GM19467 (cell line): ENCODE results near the gene CGB2.
"Not testable (repeated sequence)": the region's sequence is repeated elsewhere in the genome, so short reads cannot be mapped to it uniquely, and the experiment has no call there.

Experiments
- ATAC-seq: cut with Tn5 transposase; IDR thresholded peaks from one replicate; pipeline ENCODE4 v1.9.1; 2021; ENCODE audit warnings: mild to moderate bottlenecking, moderate library complexity; ENCODE audit not compliant: unreplicated experiment

CGB2 gene

DNA sequence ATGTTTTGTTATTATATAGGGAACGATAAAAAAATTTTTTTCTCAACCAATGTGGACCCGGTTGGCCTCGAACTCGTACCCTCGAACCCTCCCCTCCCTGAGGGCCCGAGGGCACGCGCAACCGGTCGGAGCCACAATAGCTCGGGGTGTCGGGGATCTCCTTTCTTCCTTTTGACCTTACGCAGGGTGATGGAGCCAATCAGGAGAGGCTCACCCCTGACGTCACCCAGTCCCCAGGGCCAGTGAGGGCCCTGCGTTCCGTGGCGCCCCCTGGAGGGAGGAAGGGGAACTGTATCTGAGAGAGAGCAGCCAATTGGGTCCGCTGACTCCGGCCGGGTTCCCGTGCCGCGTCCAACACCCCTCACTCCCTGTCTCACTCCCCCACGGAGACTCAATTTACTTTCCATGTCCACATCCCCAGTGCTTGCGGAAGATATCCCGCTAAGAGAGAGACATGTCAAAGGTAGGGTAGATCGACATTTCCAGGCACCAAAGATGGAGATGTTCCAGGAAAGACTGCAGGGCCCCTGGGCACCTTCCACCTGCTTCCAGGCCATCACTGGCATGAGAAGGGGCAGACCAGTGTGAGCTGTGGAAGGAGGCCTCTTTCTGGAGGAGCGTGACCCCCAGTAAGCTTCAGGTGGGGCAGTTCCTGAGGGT, at the start of gene CGB2:
TSS of gene CGB2 (plus strand) at position 249 of the 660 bp plus-strand sequence. CDS start at position 455, 206 bp downstream.
- ATAC-seq, result not testable (repeated sequence)

DNA sequence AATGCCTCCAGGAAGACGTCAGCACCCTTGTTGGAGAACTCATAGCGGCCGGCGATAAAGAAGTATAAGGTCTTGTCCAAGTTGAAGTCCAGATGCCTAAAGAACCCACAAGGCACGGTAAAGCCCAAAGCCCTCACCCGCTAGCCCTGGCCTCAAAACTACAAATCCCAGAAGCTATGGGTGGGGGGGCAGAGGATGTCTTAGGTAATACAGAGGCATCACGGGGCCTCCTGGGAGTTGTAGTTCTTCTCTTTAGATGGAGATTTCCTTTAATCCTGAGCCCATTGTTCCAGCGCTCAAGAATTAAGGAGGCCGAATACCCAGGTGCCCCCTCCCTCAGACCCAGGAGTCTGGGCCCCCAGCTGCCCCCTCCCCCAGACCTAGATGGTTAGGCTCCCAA, 49.4 kb upstream of the CGB2 start:
- no peak for ATAC-seq

DNA sequence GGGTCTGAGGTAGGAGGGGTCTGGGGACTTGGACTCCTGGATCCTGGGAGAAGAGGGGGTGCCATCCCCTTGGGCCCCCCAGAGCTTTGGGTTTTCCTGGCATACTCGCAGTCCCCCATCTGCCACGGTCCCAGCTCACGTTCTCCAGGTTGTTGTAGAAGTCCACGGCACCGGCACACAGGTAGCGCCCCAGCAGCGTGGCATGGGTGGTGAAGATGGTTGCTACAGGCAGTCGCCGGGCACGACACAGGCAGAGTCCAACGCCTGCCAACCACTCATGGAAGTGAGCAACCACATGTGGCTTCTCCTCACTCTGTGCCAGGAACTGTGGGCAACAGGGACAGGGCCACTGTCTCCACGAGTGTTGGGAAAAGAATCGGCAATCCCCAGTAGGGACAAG, 46.0 kb upstream of the CGB2 start:
- ATAC-seq, result no peak

DNA sequence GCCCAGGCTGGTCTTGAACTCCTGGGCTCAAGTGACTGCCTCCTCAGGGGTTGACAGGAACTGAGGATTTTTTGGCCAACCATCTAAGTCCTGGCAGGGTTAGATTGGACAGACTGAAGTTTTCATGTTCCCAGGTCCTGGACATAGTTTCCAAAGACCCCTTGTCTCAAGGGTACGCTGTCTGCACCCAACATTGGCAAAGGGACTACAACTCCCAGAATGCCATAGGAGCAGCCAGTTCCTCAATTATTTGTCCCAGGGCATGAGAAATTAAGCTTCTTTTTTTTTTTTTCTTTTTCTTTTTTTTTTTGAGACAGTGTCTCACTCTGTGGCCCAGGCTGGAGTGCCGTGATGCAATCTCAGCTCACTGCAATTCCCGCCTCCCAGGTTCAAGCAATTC, 45.5 kb upstream of the CGB2 start:
- ATAC-seq, result no peak

DNA sequence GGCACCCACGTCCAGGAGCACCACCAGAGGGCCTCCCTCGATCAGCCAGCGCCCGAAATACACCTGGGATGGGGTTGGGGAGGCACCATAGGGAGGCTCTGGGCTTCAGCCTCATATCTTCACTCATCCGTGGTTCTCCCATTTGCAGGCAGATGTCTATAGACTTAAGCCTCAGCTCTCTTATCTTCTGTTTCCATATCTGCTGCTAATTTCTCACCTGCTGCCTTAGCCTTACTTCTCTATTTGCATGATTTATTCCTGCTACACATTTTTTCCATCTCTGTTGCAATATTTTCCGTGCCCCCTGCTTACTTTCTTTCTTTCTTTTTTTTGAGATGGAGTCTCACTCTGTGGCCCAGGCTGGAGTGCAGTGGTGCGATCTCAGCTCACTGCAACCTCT, 44.4 kb upstream of the CGB2 start:
- ATAC-seq, result no peak

DNA sequence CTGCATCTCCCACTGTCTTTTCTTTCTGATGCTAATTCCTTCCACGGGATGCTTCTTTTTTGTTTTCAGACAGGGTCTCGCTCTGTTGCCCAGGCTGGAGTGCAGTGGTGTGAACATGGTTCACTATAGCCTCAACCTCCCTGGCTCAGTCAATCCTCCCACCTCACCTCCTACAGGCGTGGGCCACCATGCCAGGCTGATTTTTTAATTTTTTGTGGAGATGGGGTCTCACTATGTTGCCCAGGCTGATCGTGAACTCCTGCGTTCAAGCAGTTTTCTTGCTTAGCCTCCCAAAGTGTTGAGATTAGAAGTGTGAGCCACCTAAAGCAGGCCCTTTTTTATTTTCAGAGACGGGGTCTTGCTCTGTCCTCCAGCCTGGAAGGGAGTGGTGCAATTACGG, 43.4 kb upstream of the CGB2 start:
- no peak for ATAC-seq

DNA sequence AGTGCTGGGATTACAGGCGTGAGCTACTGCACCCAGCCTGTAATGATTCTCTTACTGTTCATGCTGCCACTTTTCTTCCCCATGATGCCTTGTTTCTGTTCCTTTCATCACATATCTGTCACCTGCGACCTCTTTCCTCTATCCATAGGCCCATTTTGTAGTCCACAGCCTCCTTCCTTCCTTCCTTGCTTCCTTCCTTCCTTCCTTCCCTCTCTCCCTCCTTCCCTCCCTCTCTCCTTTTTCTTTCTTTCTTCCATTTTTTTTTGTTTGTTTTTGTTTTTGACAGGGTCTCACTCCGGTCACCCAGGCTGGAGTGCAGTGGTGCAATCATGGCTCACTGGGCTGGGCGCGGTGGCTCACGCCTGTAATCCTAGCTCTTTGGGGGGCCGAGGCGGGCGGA, 42.8 kb upstream of the CGB2 start:
- ATAC-seq, result no peak

DNA sequence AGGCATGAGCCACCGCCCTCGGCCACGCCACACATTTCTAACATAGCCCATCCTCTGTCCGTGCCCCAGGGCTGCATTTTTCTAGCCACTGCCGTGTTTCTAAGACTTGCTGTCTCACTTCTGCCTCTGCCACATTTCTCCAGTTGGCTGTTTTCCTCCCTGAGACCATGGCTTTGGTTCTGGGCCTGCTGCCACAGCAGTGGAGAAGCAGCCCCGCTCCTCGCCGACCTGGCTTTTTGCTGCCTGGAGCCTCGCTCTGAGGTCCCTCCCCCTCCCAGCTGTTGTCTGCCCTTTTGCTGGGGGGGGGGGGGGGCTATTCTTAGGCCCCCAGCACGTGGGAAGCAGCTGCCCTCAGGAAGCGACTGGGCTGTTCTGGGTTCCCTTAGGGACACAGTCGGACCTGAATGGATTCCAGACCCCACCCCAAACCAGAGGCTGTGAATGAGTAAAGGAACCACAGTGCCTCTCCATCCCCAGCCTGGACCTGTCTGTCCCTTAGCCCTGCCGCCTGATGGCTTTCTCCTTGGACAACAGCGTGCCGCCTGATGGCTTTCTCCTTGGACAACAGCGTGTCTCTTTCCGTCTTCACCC, 41.9 kb upstream of the CGB2 start:
- ATAC-seq, result no peak

DNA sequence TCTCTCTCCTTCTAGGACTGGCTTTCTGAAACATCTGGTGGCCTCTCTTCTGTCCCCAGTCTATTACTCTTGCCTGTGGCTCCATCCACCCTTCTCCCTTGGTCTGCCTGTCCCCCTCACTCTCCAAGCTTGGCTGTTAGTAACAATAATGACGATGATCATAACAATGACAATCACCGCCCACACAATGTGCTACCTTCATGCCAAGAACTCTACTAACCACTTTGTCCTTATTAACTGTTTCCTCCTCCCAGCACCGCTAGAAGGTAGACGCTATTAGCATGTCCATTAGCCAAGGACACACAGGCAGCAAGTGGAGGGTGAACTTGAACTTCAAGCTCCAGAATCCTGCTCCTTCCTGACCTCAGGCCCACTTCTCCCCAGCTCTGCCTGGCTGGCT, 41.3 kb upstream of the CGB2 start:
- no peak for ATAC-seq

DNA sequence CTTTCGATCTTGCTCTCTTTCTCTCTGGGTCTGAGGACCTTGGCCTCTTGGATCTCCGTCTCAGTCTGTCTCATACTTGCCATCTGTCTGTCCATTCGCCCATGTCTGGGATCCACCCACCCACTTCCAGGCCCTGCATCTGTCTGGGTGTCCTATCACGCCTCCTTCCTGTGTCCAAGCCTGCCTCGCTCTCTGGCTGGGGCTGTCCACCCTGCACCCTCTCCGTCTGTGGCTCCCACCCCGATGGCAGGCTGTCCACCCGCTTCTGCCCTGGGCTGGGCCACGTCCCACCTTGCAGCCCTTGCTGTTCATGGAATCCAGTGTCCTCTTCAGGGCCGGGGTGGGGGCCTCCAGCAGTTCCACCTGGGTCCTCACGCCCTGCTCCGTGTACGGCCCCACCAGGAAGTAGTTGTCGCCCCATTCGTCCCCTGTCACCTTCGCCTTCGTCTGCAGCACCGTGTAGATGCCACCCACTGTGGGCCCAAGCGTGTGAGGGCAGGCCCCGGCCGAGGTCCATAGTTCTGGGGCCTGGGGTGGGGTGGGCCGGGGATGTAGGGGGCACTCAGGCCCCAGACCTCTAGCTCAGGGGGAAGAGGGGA, 40.6 kb upstream of the CGB2 start:
- no peak for ATAC-seq

DNA sequence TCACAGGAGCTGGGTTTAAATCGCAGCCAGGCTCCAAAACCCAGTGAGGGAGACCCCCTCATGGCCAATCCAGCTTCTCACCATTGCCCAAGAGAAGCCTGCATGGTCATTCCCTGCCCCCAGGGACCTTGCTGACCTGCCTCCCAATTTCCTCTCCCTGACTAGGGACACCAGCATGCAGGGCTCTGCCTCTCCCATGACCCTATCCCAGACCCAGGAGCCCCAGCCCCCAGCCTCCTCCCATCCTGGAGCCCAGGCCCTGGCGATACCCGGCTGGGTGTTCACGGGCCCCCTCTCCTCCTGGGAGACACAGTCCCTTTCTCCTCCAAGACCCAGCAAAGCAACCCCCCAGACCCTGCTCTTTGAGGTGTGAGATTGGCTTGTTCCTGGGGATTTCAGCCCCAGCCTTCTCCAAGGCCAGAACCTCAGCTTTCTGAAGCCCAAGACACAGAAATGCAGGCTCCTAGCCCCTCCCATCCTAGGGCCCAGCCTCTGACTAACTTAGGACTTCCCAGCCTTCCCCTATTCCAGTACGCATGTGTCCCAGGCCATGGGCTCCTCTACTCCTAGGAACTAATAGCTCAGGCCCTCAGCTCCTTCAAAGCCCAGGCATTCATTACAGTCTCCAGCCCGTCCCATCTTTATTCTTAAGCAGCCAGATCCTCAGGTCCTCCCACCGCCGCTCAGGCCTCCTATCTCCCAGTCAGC, 39.7 kb upstream of the CGB2 start:
- no peak for ATAC-seq

DNA sequence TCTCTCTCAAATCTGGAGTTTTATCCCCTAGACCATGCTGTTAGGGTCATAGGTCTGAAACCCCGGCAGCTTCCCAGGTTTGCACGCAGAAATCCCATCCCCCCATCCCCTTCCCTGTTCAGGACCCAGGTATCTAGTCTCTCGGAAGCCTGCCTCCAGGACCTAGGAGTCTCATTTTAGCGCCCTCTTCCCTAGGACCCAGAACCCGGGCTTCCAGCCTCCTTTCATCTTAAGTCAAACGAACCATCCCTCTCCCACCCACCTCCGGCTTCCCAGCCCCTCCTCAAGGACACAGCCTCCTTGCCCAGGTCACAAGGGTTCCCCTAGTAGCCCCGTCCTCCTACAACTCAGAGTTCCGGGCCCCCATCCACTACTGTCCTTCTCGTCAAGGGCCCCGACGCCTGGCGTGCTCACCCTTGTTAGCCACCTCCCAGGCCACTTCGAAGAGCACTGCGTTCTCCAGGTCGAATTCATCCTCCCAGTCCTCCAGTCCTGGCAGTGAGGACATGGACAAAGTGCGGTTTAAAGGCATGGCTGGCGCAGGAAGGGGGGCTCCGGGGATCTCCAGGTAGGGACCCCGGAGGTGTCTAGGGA, 39.0 kb upstream of the CGB2 start:
- ATAC-seq, result no peak

DNA sequence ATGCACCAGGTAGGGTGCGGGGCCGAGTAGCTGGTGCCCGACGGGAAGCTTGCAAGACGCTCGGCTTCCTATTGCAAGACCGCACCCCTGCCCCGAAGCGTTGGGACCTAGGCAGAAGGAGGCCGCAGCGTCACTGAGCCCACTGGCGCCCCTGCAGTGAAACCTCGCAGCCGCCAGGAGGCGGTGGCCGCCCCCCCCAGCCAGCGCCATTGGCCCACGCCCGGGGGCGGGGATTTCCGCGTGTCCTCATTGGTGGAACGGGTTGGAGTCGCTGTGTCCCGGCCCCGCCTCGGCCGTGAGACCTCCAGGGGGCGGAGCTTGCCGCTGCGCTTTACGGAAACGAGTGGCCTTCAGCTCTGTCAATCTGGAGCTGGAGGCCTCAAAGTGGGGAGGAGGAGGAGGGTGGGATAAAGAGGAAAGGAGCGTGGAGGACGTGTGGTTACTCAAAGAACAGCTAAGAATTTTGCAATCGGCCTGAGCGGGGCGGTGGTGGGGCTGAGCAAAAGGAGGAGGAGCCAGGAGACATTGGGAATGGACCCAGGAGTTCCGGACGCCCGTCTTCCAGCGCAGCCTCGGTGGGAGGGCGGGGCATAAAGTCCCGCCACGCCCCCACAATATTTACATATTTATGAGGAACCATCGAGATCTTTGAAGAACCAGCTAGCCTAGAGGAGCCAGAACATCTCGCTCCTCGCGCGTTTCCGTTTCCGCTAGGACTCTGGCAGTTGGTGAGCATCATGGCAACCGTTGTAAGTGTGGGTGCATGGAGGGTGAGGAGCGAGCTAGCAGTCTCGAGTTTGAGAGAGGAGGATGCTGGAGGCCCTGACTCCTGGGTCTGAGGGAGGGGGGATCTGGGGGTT, 38.3 kb upstream of the CGB2 start, which contains the start of the genes GYS1 and RUVBL2:
TSS of gene GYS1 (minus strand) at position 135 of the 860 bp plus-strand sequence. CDS start 197 bp downstream, outside the sequence.
TSS of gene RUVBL2 (plus strand) at position 713 of the 860 bp plus-strand sequence. CDS start at position 738, 25 bp downstream.
- peak; percentile 84 for ATAC-seq

DNA sequence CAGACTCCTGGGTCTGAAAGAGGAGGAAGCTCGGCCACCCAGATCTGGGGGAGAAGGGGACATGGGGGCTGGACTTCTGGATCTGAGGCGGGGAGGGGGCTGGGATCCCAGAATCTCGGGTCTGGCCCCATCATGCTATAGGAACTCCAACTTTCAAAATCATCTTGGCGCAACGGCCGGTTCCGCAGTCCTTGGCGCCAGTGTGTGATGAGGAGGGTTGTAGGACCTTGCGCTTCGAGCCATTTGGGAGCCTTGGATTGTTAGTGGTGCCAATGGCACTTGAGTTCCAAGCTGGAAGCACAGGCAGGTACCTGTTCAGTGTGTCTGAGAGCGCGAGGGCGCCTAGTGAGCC, 37.7 kb upstream of the CGB2 start:
- no peak for ATAC-seq

DNA sequence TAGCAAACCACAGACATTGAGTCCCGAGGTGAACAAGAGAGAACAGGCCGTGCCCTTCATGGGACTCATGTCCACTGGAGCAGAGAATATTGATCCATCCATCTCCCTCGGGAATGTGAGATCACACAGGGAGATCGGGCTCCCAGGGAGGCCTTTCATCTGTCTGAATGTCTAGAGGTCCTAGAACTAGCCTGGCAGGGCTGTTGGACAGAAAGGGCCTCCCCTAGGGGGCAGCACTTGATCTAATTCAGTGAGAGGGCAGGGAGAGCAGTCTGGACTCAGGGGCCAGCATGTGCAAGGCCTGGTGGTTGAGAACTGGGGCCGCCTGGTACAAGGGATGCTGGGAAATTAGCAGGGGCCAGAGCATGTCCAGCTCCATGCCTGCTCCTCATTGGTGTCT, 33.7 kb upstream of the CGB2 start:
- ATAC-seq, result no peak

DNA sequence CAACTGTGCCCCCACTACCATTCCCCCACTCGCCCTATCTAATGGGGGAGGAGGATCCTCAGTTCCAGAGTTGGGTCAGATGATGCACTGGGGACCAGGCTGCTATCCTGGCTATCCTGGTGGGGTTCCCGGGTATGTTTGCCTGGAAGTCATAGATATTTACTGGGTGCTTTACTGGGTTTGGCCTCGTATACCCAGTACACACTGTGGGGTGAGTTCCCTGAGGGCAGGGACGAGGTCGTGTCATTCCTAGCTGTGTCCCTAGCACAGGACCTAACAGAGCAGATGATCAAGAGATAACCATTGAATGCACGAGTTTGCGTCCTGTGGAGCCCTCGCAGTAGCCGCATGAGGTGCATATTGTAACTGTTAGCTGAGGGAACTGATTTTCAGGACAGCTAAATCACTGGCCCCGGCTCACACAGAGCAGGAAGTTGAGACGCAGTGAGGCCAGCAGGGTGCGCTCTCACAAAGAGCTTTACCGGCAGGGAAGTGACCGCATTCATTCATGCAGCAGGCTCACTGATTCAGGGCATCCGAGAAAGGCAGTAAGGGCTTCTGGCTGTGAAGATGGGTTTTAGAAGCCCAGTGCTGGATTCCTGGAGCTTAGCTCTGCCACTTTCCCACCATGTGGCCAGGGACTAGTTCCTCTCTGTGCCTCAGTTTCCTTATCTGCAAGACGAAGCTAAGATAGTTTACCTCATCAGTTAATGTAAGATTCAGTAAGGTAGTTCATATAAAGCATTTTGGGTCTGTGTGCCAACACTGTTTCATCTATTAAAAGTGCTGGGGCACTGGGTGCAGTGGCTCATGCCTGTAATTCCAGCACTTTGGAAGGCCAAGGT, 32.0 kb upstream of the CGB2 start:
- ATAC-seq, result no peak

DNA sequence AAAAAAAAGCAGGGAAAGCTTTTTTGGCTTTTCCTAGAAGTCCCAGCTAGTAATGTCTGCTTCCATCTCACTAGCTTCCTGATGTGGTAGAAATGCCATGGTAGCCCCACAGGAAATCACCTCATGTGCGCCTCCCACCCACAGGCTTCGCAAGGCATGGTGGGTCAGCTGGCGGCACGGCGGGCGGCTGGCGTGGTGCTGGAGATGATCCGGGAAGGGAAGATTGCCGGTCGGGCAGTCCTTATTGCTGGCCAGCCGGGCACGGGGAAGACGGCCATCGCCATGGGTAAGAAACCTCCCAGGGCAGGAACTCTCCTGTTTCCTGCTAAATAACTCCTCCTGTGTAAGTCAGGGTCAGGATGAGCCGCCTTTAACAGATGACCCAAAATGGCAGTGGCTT, 27.6 kb upstream of the CGB2 start:
- no peak for ATAC-seq

DNA sequence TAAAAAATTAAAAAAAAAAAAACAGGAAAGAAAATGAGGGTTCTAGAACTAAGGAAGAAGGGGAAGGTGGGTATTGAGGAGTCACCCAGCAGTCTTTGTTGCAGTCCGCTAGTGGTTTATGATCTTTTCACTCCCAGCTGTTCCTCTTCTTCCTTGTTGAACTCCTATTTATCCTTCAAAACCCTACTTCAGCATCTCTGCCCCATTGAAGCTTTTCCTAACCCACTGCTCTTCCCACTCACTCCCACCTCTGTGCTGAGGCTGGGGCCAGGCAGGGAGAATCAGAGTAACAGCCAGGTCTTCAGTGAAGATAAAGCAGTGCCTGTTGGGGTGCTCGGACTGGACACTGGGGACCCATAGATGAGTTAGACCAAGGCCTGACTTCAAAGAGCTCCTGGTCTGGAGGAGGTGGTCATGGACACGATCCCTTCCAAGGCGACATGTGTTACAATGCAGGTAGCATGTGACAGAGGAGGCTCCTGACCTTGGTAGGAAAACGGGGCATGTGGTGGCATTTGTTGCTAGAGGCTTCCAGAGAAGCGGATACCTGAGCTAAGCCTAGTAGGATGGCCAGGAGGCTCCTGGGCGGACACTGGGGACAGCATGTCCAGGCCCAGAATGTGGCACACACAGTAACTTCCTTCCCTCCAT, 26.6 kb upstream of the CGB2 start:
- no peak for ATAC-seq

DNA sequence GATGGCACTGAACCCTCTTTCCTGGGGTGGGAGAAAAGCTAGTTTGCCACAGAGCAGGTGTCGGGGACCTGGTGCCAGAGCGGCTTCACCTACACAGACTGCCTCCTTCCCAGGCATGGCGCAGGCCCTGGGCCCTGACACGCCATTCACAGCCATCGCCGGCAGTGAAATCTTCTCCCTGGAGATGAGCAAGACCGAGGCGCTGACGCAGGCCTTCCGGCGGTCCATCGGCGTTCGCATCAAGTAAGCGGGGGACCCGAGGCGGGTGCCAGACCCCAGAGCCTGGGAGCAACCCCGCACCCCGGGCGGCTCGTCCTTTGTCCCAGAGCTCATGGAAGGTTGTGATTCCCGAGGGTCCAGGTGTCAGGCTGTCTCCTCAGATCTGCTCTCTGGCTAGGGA, 24.8 kb upstream of the CGB2 start:
- ATAC-seq, result no peak
